Hepatocyte (in vitro differentiated cells): ENCODE measurements around the gene MMGT1. TPM values are rescaled to one million over a fixed set of nuclear protein-coding genes. Genes with fewer than 3 reads are reported as not detected.

Source experiments
- DNase-seq: peaks from one replicate; pipeline ENCODE4 v3.0.0-alpha.2; 2016; ENCODE audit warnings: low spot score
- H2AFZ ChIP-seq: fragments of 200-600 bp; sonication (generic); 2 replicates; pipeline ENCODE4 v1.6.0; 2016; ENCODE audit warnings: antibody characterized with exemption, mild to moderate bottlenecking
- H3K27ac ChIP-seq: fragments of 200-600 bp; sonication (generic); 2 replicates; pipeline ENCODE4 v1.5.1; 2016; ENCODE audit warnings: mild to moderate bottlenecking
- H3K27me3 ChIP-seq: fragments of 200-600 bp; sonication (generic); 2 replicates; pipeline ENCODE4 v1.6.1; 2016
- H3K36me3 ChIP-seq: fragments of 200-600 bp; sonication (generic); replicated peaks from 2 replicates; pipeline ENCODE4 v1.5.1; 2016; ENCODE audit warnings: low read depth; ENCODE audit not compliant: insufficient read depth
- H3K4me1 ChIP-seq: fragments of 200-600 bp; sonication (generic); 2 replicates; pipeline ENCODE4 v1.5.1; 2016; ENCODE audit warnings: mild to moderate bottlenecking, moderate library complexity; ENCODE audit not compliant: insufficient read depth
- H3K4me2 ChIP-seq: fragments of 200-600 bp; sonication (generic); 2 replicates; pipeline ENCODE4 v1.6.0; 2016
- H3K4me3 ChIP-seq: fragments of 200-600 bp; sonication (generic); 2 replicates; pipeline ENCODE4 v1.5.1; 2016; ENCODE audit warnings: mild to moderate bottlenecking
- H3K79me2 ChIP-seq: fragments of 200-600 bp; sonication (generic); 2 replicates; pipeline ENCODE4 v1.6.0; 2017; ENCODE audit warnings: mild to moderate bottlenecking
- H3K9me2 ChIP-seq: fragments of 200-600 bp; sonication (generic); replicated peaks from 2 replicates; pipeline ENCODE4 v1.6.0; 2017; ENCODE audit warnings: mild to moderate bottlenecking; ENCODE audit not compliant: insufficient read depth
- H3K9me3 ChIP-seq: fragments of 200-600 bp; sonication (generic); 2 replicates; pipeline ENCODE4 v1.5.1; 2016; ENCODE audit warnings: low read depth, mild to moderate bottlenecking
- H4K20me1 ChIP-seq: fragments of 200-600 bp; sonication (generic); 2 replicates; pipeline ENCODE4 v1.6.0; 2016; ENCODE audit warnings: mild to moderate bottlenecking; ENCODE audit not compliant: insufficient read depth, poor library complexity, severe bottlenecking
- CTCF ChIP-seq: fragments of 200-600 bp; sonication (generic); IDR thresholded peaks from 2 replicates; pipeline ENCODE4 v1.5.1; 2016; ENCODE audit warnings: antibody characterized with exemption, mild to moderate bottlenecking; ENCODE audit not compliant: poor library complexity
- EZH2 ChIP-seq: fragments of 200-600 bp; sonication (generic); IDR thresholded peaks from 2 replicates; pipeline ENCODE4 v1.6.1; 2016; ENCODE audit warnings: antibody characterized with exemption, mild to moderate bottlenecking, borderline replicate concordance
- EZH2phosphoT487 ChIP-seq: fragments of 200-600 bp; sonication (generic); IDR thresholded peaks from one replicate; pipeline ENCODE4 v1.6.1; 2018; ENCODE audit warnings: antibody characterized with exemption, mild to moderate bottlenecking, low read depth, moderate library complexity; ENCODE audit not compliant: unreplicated experiment, severe bottlenecking
- WGBS: methylation state at CpG from one replicate; pipeline ENCODE4 v1.1.6; 2016; ENCODE audit warnings: low lambda C conversion rate; ENCODE audit errors: missing lambda C conversion rate; 5-methylcytosine and 5-hydroxymethylcytosine counted together
- polyA plus RNA-seq: library from polyadenylated mRNA; unstranded; fragments of >200 nt; fragmentation: Nextera tagmentation; extraction: Ambion mirVana; gene quantifications from 2 replicates; pipeline ENCODE4 v1.2.1, GENCODE V29; 2016
- total RNA-seq: library from RNA; depleted of rRNA; stranded (reverse); fragments of >200 nt; gene quantifications from 2 replicates; pipeline ENCODE4 v1.2.3, GENCODE V29; 2014

The MMGT1 gene
- total and polyA plus RNA-seq, 2 experiments from 2014 or later, result 10.2 to 20.7 TPM

GRCh38 chrX:135982860-135983259, 9.1 kb upstream of the MMGT1 start:
- no peak for TF ChIP-seq CTCF
- no peak for TF ChIP-seq EZH2
- no peak for TF ChIP-seq EZH2phosphoT487
- Histone ChIP-seq H3K27me3 (no peaks in the 10 kb centered on the region), H3K27ac (no peak overlapping the region), H4K20me1 (no peaks in the 10 kb centered on the region), H3K4me3 (no peak overlapping the region), H3K79me2 (peaks cover 5% of the 10 kb centered on the region), H2AFZ (no peak overlapping the region), H3K4me1 (no peaks in the 10 kb centered on the region), H3K36me3 (no peaks in the 10 kb centered on the region), H3K9me2 (no peaks in the 10 kb centered on the region), H3K4me2 (no peak overlapping the region), H3K9me3 (no peaks in the 10 kb centered on the region)
- no peak for DNase-seq
- WGBS, result 50% methylated on average over 1 of the region's 1 CpG

GRCh38 chrX:135981668-135982067, 7.9 kb upstream of the MMGT1 start:
- Histone ChIP-seq H4K20me1 (no peaks in the 10 kb centered on the region), H3K4me3 (no peak overlapping the region), H3K27ac (no peak overlapping the region), H3K9me3 (no peaks in the 10 kb centered on the region), H3K4me2 (no peak overlapping the region), H2AFZ (no peak overlapping the region), H3K27me3 (no peaks in the 10 kb centered on the region), H3K79me2 (no peaks in the 10 kb centered on the region), H3K4me1 (no peaks in the 10 kb centered on the region), H3K36me3 (no peaks in the 10 kb centered on the region), H3K9me2 (no peaks in the 10 kb centered on the region)
- no peak for TF ChIP-seq EZH2phosphoT487
- TF ChIP-seq CTCF, result no peak
- TF ChIP-seq EZH2, result no peak
- peak; percentile 22 for DNase-seq

- Histone ChIP-seq H3K4me1 (no peaks in the 10 kb centered on the region), H3K27ac (no peak overlapping the region), H3K27me3 (no peaks in the 10 kb centered on the region), H3K79me2 (no peaks in the 10 kb centered on the region), H4K20me1 (no peaks in the 10 kb centered on the region), H2AFZ (no peak overlapping the region), H3K9me2 (no peaks in the 10 kb centered on the region), H3K4me3 (no peak overlapping the region), H3K36me3 (no peaks in the 10 kb centered on the region), H3K9me3 (no peaks in the 10 kb centered on the region), H3K4me2 (no peak overlapping the region)
- 87% methylated on average over 5 of the region's 5 CpGs for WGBS
- no peak for DNase-seq
- TF ChIP-seq EZH2phosphoT487 (no peak), CTCF (no peak), EZH2 (no peak)
These were observed 7.2 kb upstream of the MMGT1 start for GRCh38 chrX:135981010-135981409.

- H3K4me1 ChIP-seq, result peaks cover under 1% of the 10 kb centered on the region
- no peak overlapping the region for H3K4me2 ChIP-seq
- TF ChIP-seq EZH2, result no peak
- TF ChIP-seq CTCF, result no peak
- TF ChIP-seq EZH2phosphoT487, result no peak
- no peak overlapping the region for H2AFZ ChIP-seq
- H3K4me3 ChIP-seq, result no peak overlapping the region
- no peaks in the 10 kb centered on the region for H3K9me3 ChIP-seq
- H3K79me2 ChIP-seq, result peaks cover 5% of the 10 kb centered on the region
- no peaks in the 10 kb centered on the region for H3K9me2 ChIP-seq
- no peaks in the 10 kb centered on the region for H4K20me1 ChIP-seq
- no peaks in the 10 kb centered on the region for H3K27me3 ChIP-seq
- no peak for DNase-seq
- WGBS, result 83% methylated on average over 4 of the region's 4 CpGs
- no peaks in the 10 kb centered on the region for H3K36me3 ChIP-seq
- H3K27ac ChIP-seq, result no peak overlapping the region
These were observed 3.8 kb upstream of the MMGT1 start for GRCh38 chrX:135977611-135978010.
